OCI-LY3 (cell line): ENCODE measurements around the gene MCC.

Experiments
- H2AFZ ChIP-seq: fragments of 200-600, 300-600 bp; shearing (Covaris generic); 2 replicates; pipeline ENCODE4 v1.6.0; 2014; ENCODE audit warnings: antibody characterized with exemption, low read depth, low read length
- H3K27ac ChIP-seq: fragments of 200-600, 300-600 bp; sonication (generic); 2 replicates; pipeline ENCODE4 v1.5.1; 2014; ENCODE audit warnings: mild to moderate bottlenecking, low read length, moderate library complexity, mixed read lengths
- H3K27me3 ChIP-seq: fragments of 200-600, 300-600 bp; sonication (generic); 2 replicates; pipeline ENCODE4 v1.6.1; 2014; ENCODE audit warnings: low read depth, low read length, mixed read lengths
- H3K36me3 ChIP-seq: fragments of 200-600, 300-600 bp; sonication (generic); replicated peaks from 2 replicates; pipeline ENCODE3; 2014; ENCODE audit warnings: low read depth, low read length, mixed read lengths
- H3K4me1 ChIP-seq: fragments of 300-600, 200-600 bp; sonication (generic); 2 replicates; pipeline ENCODE4 v1.6.1; 2014; ENCODE audit warnings: low read length, mixed read lengths
- H3K4me2 ChIP-seq: fragments of 200-600, 300-600 bp; sonication (generic); 2 replicates; pipeline ENCODE4 v1.6.1; 2014; ENCODE audit warnings: low read length, mixed read lengths
- H3K4me3 ChIP-seq: fragments of 300-600, 200-600 bp; sonication (generic); 2 replicates; pipeline ENCODE4 v1.5.1; 2014; ENCODE audit warnings: antibody characterized with exemption, mild to moderate bottlenecking, low read length, moderate library complexity
- H3K79me2 ChIP-seq: fragments of 300-600, 200-600 bp; shearing (Covaris generic); 2 replicates; pipeline ENCODE4 v1.6.1; 2014; ENCODE audit warnings: mild to moderate bottlenecking, low read length, mixed read lengths
- H3K9ac ChIP-seq: fragments of 300-600, 200-600 bp; shearing (Covaris generic); 2 replicates; pipeline ENCODE4 v1.6.0; 2014; ENCODE audit warnings: mild to moderate bottlenecking, low read length, moderate library complexity
- H3K9me3 ChIP-seq: fragments of 200-600, 300-600 bp; shearing (Covaris generic); 2 replicates; pipeline ENCODE4 v1.6.1; 2014; ENCODE audit warnings: low read length, mixed read lengths; ENCODE audit not compliant: insufficient read depth
- H4K20me1 ChIP-seq: fragments of 200-600, 300-600 bp; sonication (generic); 2 replicates; pipeline ENCODE4 v1.6.1; 2016; ENCODE audit warnings: low read length, mixed read lengths; ENCODE audit not compliant: insufficient read depth
- CTCF ChIP-seq: fragments of 200-600, 300-600 bp; sonication (generic); IDR thresholded peaks from 2 replicates; pipeline ENCODE4 v1.5.1; 2014; ENCODE audit warnings: antibody characterized with exemption, low read length, low read depth
- EZH2phosphoT487 ChIP-seq: fragments of 200-600 bp; shearing (Covaris generic); IDR thresholded peaks from 2 replicates; pipeline ENCODE4 v1.6.1; 2018; ENCODE audit warnings: antibody characterized with exemption, mixed run types, low read depth

The MCC gene

GRCh38 chr5:113052041-113052795, 436.0 kb downstream of the MCC start:
- no peaks in the 10 kb centered on the region for H3K36me3 ChIP-seq
- no peaks in the 10 kb centered on the region for H4K20me1 ChIP-seq
- H3K27ac ChIP-seq: no peak overlapping the region
- H3K9me3 ChIP-seq: no peaks in the 10 kb centered on the region
- H3K4me2 ChIP-seq: no peak overlapping the region
- H3K27me3 ChIP-seq: no peaks in the 10 kb centered on the region
- no peak overlapping the region for H2AFZ ChIP-seq
- TF ChIP-seq EZH2phosphoT487 (no peak), CTCF (no peak)
- peaks cover 11% of the 10 kb centered on the region for H3K4me1 ChIP-seq
- no peaks in the 10 kb centered on the region for H3K79me2 ChIP-seq
- H3K4me3 ChIP-seq: no peak overlapping the region
- no peak overlapping the region for H3K9ac ChIP-seq

GRCh38 chr5:113050721-113051382, 437.4 kb downstream of the MCC start:
- Histone ChIP-seq H3K9ac (no peak overlapping the region), H3K4me2 (no peak overlapping the region), H3K27ac (no peak overlapping the region)

GRCh38 chr5:113048931-113049330, 439.3 kb downstream of the MCC start:
- no peak for TF ChIP-seq CTCF
- TF ChIP-seq EZH2phosphoT487: no peak
- no peak overlapping the region for H2AFZ ChIP-seq
- H3K9ac ChIP-seq: no peak overlapping the region
- no peaks in the 10 kb centered on the region for H4K20me1 ChIP-seq
- no peaks in the 10 kb centered on the region for H3K36me3 ChIP-seq
- no peaks in the 10 kb centered on the region for H3K79me2 ChIP-seq
- H3K4me3 ChIP-seq: no peak overlapping the region
- H3K27ac ChIP-seq: no peak overlapping the region
- H3K4me2 ChIP-seq: no peak overlapping the region
- H3K9me3 ChIP-seq: no peaks in the 10 kb centered on the region
- H3K27me3 ChIP-seq: no peaks in the 10 kb centered on the region
- H3K4me1 ChIP-seq: peaks cover 13% of the 10 kb centered on the region

More at GRCh38 chr5:113050721-113051382, 437.4 kb downstream of the MCC start:
- Histone ChIP-seq H3K79me2 (no peaks in the 10 kb centered on the region), H4K20me1 (no peaks in the 10 kb centered on the region), H3K27me3 (no peaks in the 10 kb centered on the region), H3K36me3 (no peaks in the 10 kb centered on the region), H3K9me3 (no peaks in the 10 kb centered on the region), H3K4me1 (peaks cover 13% of the 10 kb centered on the region), H2AFZ (no peak overlapping the region), H3K4me3 (no peak overlapping the region)
- TF ChIP-seq CTCF: no peak

- no peak overlapping the region for H3K9ac ChIP-seq
- H3K27ac ChIP-seq: no peak overlapping the region
- no peaks in the 10 kb centered on the region for H3K36me3 ChIP-seq
- no peaks in the 10 kb centered on the region for H3K27me3 ChIP-seq
- no peak for TF ChIP-seq CTCF
- no peak for TF ChIP-seq EZH2phosphoT487
- peak overlapping the region; percentile 70 for H3K4me3 ChIP-seq
- no peaks in the 10 kb centered on the region for H3K79me2 ChIP-seq
- H4K20me1 ChIP-seq: no peaks in the 10 kb centered on the region
- no peaks in the 10 kb centered on the region for H3K9me3 ChIP-seq
- peak overlapping the region; percentile 97 for H2AFZ ChIP-seq
- H3K4me2 ChIP-seq: peak overlapping the region; percentile 92
- H3K4me1 ChIP-seq: peaks cover 13% of the 10 kb centered on the region
Measured at GRCh38 chr5:113047733-113048652, 440.3 kb downstream of the MCC start.
